ENCODE measurements around the gene DCLRE1A.
A peak's percentile ranks its signal among the peaks of the same experiment; 100 is the strongest.

The DCLRE1A gene

GRCh38 chr10:113872139-113873030 is 18.5 kb upstream of the DCLRE1A start:
- H3K4me3 Mint-ChIP-seq = no peak overlapping the region
- peaks cover 7% of the 10 kb centered on the region for H3K9me3 Mint-ChIP-seq
- no peaks in the 10 kb centered on the region for H3K27me3 Mint-ChIP-seq
- no peak overlapping the region for H3K27ac Mint-ChIP-seq
- no peaks in the 10 kb centered on the region for H3K4me1 Mint-ChIP-seq (ENCODE audit: low read depth)
- H3K36me3 Mint-ChIP-seq (ENCODE audit: low read depth) = peaks cover 51% of the 10 kb centered on the region

GRCh38 chr10:113869789-113870188 is 15.9 kb upstream of the DCLRE1A start:
- no peaks in the 10 kb centered on the region for H3K27me3 Mint-ChIP-seq
- peaks cover 7% of the 10 kb centered on the region for H3K9me3 Mint-ChIP-seq
- peaks cover 3% of the 10 kb centered on the region for H3K4me1 Mint-ChIP-seq (ENCODE audit: low read depth)
- no peak overlapping the region for H3K4me3 Mint-ChIP-seq
- H3K36me3 Mint-ChIP-seq (ENCODE audit: low read depth) = peaks cover 41% of the 10 kb centered on the region
- H3K27ac Mint-ChIP-seq = no peak overlapping the region

GRCh38 chr10:113867904-113868303 is 14.0 kb upstream of the DCLRE1A start:
- no peak overlapping the region for H3K27ac Mint-ChIP-seq
- peaks cover 7% of the 10 kb centered on the region for H3K9me3 Mint-ChIP-seq
- H3K36me3 Mint-ChIP-seq (ENCODE audit: low read depth) = peaks cover 53% of the 10 kb centered on the region
- no peak overlapping the region for H3K4me3 Mint-ChIP-seq
- H3K4me1 Mint-ChIP-seq (ENCODE audit: low read depth) = peaks cover 3% of the 10 kb centered on the region
- H3K27me3 Mint-ChIP-seq = no peaks in the 10 kb centered on the region

- Mint-ChIP-seq H3K9me3 (peaks cover 2% of the 10 kb centered on the region), H3K36me3 (ENCODE audit: low read depth) (peaks cover 56% of the 10 kb centered on the region), H3K4me1 (ENCODE audit: low read depth) (peaks cover 3% of the 10 kb centered on the region), H3K4me3 (no peak overlapping the region), H3K27me3 (no peaks in the 10 kb centered on the region), H3K27ac (no peak overlapping the region)
These were observed 12.9 kb upstream of the DCLRE1A start for GRCh38 chr10:113866551-113867394.

GRCh38 chr10:113865901-113866300 is 12.0 kb upstream of the DCLRE1A start:
- Mint-ChIP-seq H3K4me1 (ENCODE audit: low read depth) (peaks cover 3% of the 10 kb centered on the region), H3K4me3 (no peak overlapping the region), H3K36me3 (ENCODE audit: low read depth) (peaks cover 61% of the 10 kb centered on the region), H3K9me3 (peaks cover 3% of the 10 kb centered on the region), H3K27me3 (no peaks in the 10 kb centered on the region), H3K27ac (no peak overlapping the region)

GRCh38 chr10:113859261-113859660 is 5.4 kb upstream of the DCLRE1A start:
- Mint-ChIP-seq H3K27me3 (no peaks in the 10 kb centered on the region), H3K36me3 (ENCODE audit: low read depth) (peaks cover 62% of the 10 kb centered on the region), H3K27ac (no peak overlapping the region), H3K9me3 (peaks cover 8% of the 10 kb centered on the region), H3K4me3 (no peak overlapping the region), H3K4me1 (ENCODE audit: low read depth) (peaks cover 18% of the 10 kb centered on the region)

- no peak overlapping the region for H3K4me3 Mint-ChIP-seq
- H3K27me3 Mint-ChIP-seq = no peaks in the 10 kb centered on the region
- H3K36me3 Mint-ChIP-seq (ENCODE audit: low read depth) = peaks cover 55% of the 10 kb centered on the region
- H3K9me3 Mint-ChIP-seq = peaks cover 8% of the 10 kb centered on the region
- no peak overlapping the region for H3K27ac Mint-ChIP-seq
- H3K4me1 Mint-ChIP-seq (ENCODE audit: low read depth) = peaks cover 22% of the 10 kb centered on the region
These were observed 4.7 kb upstream of the DCLRE1A start for GRCh38 chr10:113858541-113858940.

GRCh38 chr10:113857210-113857609 is 3.3 kb upstream of the DCLRE1A start:
- peaks cover 8% of the 10 kb centered on the region for H3K9me3 Mint-ChIP-seq
- H3K4me3 Mint-ChIP-seq = no peak overlapping the region
- H3K27ac Mint-ChIP-seq = no peak overlapping the region

GRCh38 chr10:113856563-113856962 is 2.7 kb upstream of the DCLRE1A start:
- peak overlapping the region; percentile 89 for H3K4me3 Mint-ChIP-seq
- H3K36me3 Mint-ChIP-seq (ENCODE audit: low read depth) = peaks cover 43% of the 10 kb centered on the region
- no peak overlapping the region for H3K27ac Mint-ChIP-seq
- H3K27me3 Mint-ChIP-seq = no peaks in the 10 kb centered on the region
- H3K4me1 Mint-ChIP-seq (ENCODE audit: low read depth) = peaks cover 36% of the 10 kb centered on the region
- H3K9me3 Mint-ChIP-seq = peaks cover 8% of the 10 kb centered on the region

More at GRCh38 chr10:113857210-113857609, 3.3 kb upstream of the DCLRE1A start:
- Mint-ChIP-seq H3K36me3 (ENCODE audit: low read depth) (peaks cover 47% of the 10 kb centered on the region), H3K4me1 (ENCODE audit: low read depth) (peaks cover 35% of the 10 kb centered on the region), H3K27me3 (no peaks in the 10 kb centered on the region)

- peak overlapping the region; percentile 99 for H3K27ac Mint-ChIP-seq
- H3K4me3 Mint-ChIP-seq = peak overlapping the region; percentile 89
- peaks cover 41% of the 10 kb centered on the region for H3K4me1 Mint-ChIP-seq (ENCODE audit: low read depth)
- H3K27me3 Mint-ChIP-seq = no peaks in the 10 kb centered on the region
- H3K9me3 Mint-ChIP-seq = peaks cover 3% of the 10 kb centered on the region
- peaks cover 32% of the 10 kb centered on the region for H3K36me3 Mint-ChIP-seq (ENCODE audit: low read depth)
These were observed 1.1 kb upstream of the DCLRE1A start for GRCh38 chr10:113854761-113855588.

GRCh38 chr10:113853578-113854012 is 287 bp downstream of the DCLRE1A start:
- peaks cover 48% of the 10 kb centered on the region for H3K4me1 Mint-ChIP-seq (ENCODE audit: low read depth)

GRCh38 chr10:113849946-113850345 is 3.9 kb downstream of the DCLRE1A start:
- H3K9me3 Mint-ChIP-seq = no peaks in the 10 kb centered on the region
- H3K4me3 Mint-ChIP-seq = peak overlapping the region; percentile 45
- no peaks in the 10 kb centered on the region for H3K27me3 Mint-ChIP-seq
- H3K36me3 Mint-ChIP-seq (ENCODE audit: low read depth) = peaks cover 42% of the 10 kb centered on the region
- peaks cover 36% of the 10 kb centered on the region for H3K4me1 Mint-ChIP-seq (ENCODE audit: low read depth)
- no peak overlapping the region for H3K27ac Mint-ChIP-seq

More at GRCh38 chr10:113853578-113854012, 287 bp downstream of the DCLRE1A start:
- no peaks in the 10 kb centered on the region for H3K27me3 Mint-ChIP-seq
- H3K4me3 Mint-ChIP-seq = peak overlapping the region; percentile 89
- H3K9me3 Mint-ChIP-seq = no peaks in the 10 kb centered on the region
- H3K36me3 Mint-ChIP-seq (ENCODE audit: low read depth) = peaks cover 29% of the 10 kb centered on the region
- H3K27ac Mint-ChIP-seq = peak overlapping the region; percentile 99

GRCh38 chr10:113849140-113849803 is 4.6 kb downstream of the DCLRE1A start:
- no peak overlapping the region for H3K4me3 Mint-ChIP-seq
- peaks cover 36% of the 10 kb centered on the region for H3K4me1 Mint-ChIP-seq (ENCODE audit: low read depth)
- H3K27ac Mint-ChIP-seq = no peak overlapping the region
- H3K36me3 Mint-ChIP-seq (ENCODE audit: low read depth) = peaks cover 46% of the 10 kb centered on the region
- H3K27me3 Mint-ChIP-seq = no peaks in the 10 kb centered on the region
- H3K9me3 Mint-ChIP-seq = no peaks in the 10 kb centered on the region

- H3K27me3 Mint-ChIP-seq = no peaks in the 10 kb centered on the region
- H3K4me1 Mint-ChIP-seq (ENCODE audit: low read depth) = peaks cover 34% of the 10 kb centered on the region
These were observed 7.8 kb downstream of the DCLRE1A start for GRCh38 chr10:113846036-113846435.

More at GRCh38 chr10:113846036-113846435, 7.8 kb downstream of the DCLRE1A start:
- peaks cover 55% of the 10 kb centered on the region for H3K36me3 Mint-ChIP-seq (ENCODE audit: low read depth)
- no peak overlapping the region for H3K27ac Mint-ChIP-seq
- no peaks in the 10 kb centered on the region for H3K9me3 Mint-ChIP-seq
- no peak overlapping the region for H3K4me3 Mint-ChIP-seq
